Body of pancreas (tissue), 4 donors: ENCODE data around the gene BRD4. TPM values are rescaled to one million over a fixed set of nuclear protein-coding genes. Genes with fewer than 3 reads are reported as not detected.

ENCODE experiments used
- ATAC-seq: fragments of 150-250 bp; one replicate; pipeline ENCODE4 v1.9.1; 2016
- DNase-seq, 4 donors: peaks; one replicate each; pipeline ENCODE4 v3.0.0-alpha.2; 2019
- H3K27ac ChIP-seq, 4 donors: fragments of 200-600 bp; sonication (generic); 1 replicate in 3 of 4; 2 replicates in 1 of 4; pipeline versions ENCODE4 v1.5.1 to v1.6.1; 2016 to 2019; ENCODE audit warnings: mild to moderate bottlenecking in 1 of 4, mixed read lengths in 1 of 4, moderate library complexity in 1 of 4
- H3K27me3 ChIP-seq, 2 donors: fragments of 200-600 bp; sonication (generic); one replicate each; pipeline ENCODE4 v1.6.0; 2016; ENCODE audit warnings: mild to moderate bottlenecking in 1 of 2
- H3K36me3 ChIP-seq, 2 donors: fragments of 200-600 bp; sonication (generic); replicated peaks in 1 of 2; 2 replicates each; pipeline ENCODE4 v1.5.1; 2016; ENCODE audit warnings: low read depth in 2 of 2; ENCODE audit not compliant: insufficient read depth in 1 of 2
- H3K4me1 ChIP-seq: fragments of 200-600 bp; sonication (generic); one replicate; pipeline ENCODE4 v1.6.0; 2016
- H3K4me3 ChIP-seq, 2 donors: fragments of 200-600 bp; sonication (generic); 1 replicate in 1 of 2; 2 replicates in 1 of 2; pipeline ENCODE4 v1.5.1; 2016 to 2019
- H3K9me3 ChIP-seq, 3 donors: fragments of 200-600 bp; sonication (generic); 1 replicate in 2 of 3; 2 replicates in 1 of 3; pipeline ENCODE4 v1.5.1; 2016
- CTCF ChIP-seq, 7 experiments: fragments of 450-650 bp in 4 of 7; fragments of 200-600 bp in 3 of 7; sonication (generic) in 3 of 7; IDR thresholded peaks; one replicate each; pipeline ENCODE4 v1.5.1; 2016 to 2019; ENCODE audit warnings: antibody characterized with exemption in 7 of 7
- POLR2A ChIP-seq, 3 donors: fragments of 450-650 bp; IDR thresholded peaks; one replicate each; pipeline ENCODE4 v1.6.1; 2016; ENCODE audit warnings: antibody characterized with exemption in 3 of 3, mild to moderate bottlenecking in 2 of 3
- whole genome bisulfite sequencing, 2 donors: methylation state at CpG; one replicate each; pipeline ENCODE4 v1.1.5; 2017; 5-methylcytosine and 5-hydroxymethylcytosine counted together
- intact Hi-C: fragments of 100-400 bp; cut with DNase I; formaldehyde crosslinking; loops from one replicate; pipeline ENCODE4 v1.15.1; 2023
- total RNA-seq, 2 donors: library from RNA; depleted of rRNA; stranded (reverse); fragments of >200 nt; gene quantifications; one replicate each; pipeline ENCODE4 v1.1.0, GENCODE V29; 2016

The BRD4 gene
- total RNA-seq, 2 donors from 2014 or later, result 15.3 to 33.6 TPM

GRCh38 chr19:15317392-15318071 is 14.8 kb downstream of the BRD4 start:
- intact Hi-C loops, result no loop called here
- WGBS, 2 donors, result 31 to 43% methylated on average over 3 of the region's 3 CpGs
- Histone ChIP-seq H3K27ac (peak overlapping the region in 1 of 4 donors; percentile 47), H3K36me3 (no peaks in the 10 kb centered on the region), H3K27me3 (no peaks in the 10 kb centered on the region), H3K4me1 (peaks cover 94% of the 10 kb centered on the region), H3K4me3 (no peak overlapping the region), H3K9me3 (no peaks in the 10 kb centered on the region)
- DNase-seq (no peak), ATAC-seq (no peak)
- TF ChIP-seq CTCF (IDR thresholded peaks at IDR 0.05) (no peak), POLR2A (IDR thresholded peaks at IDR 0.05) (no peak)

- WGBS, 2 donors, result 90 to 93% methylated on average over 2 of the region's 2 CpGs
- Histone ChIP-seq H3K4me3 (no peak overlapping the region), H3K9me3 (no peaks in the 10 kb centered on the region), H3K27ac (peak overlapping the region in 1 of 4 donors; percentile 15), H3K27me3 (no peaks in the 10 kb centered on the region), H3K4me1 (peaks cover 84% of the 10 kb centered on the region), H3K36me3 (no peaks in the 10 kb centered on the region)
- ATAC-seq (no peak), DNase-seq (no peak)
- intact Hi-C loops, result no loop called here
- TF ChIP-seq POLR2A (IDR thresholded peaks at IDR 0.05) (no peak), CTCF (IDR thresholded peaks at IDR 0.05) (no peak)
These were observed 15.8 kb downstream of the BRD4 start for GRCh38 chr19:15316498-15316897.

- H3K4me1 ChIP-seq, result peaks cover 77% of the 10 kb centered on the region
- intact Hi-C loops, result no loop called here
These were observed 17.2 kb downstream of the BRD4 start for GRCh38 chr19:15315101-15315500.

GRCh38 chr19:15313649-15314279 is 18.6 kb downstream of the BRD4 start:
- H3K9me3 ChIP-seq, result no peaks in the 10 kb centered on the region
- H3K36me3 ChIP-seq, result no peaks in the 10 kb centered on the region
- DNase-seq (no peak), ATAC-seq (no peak)
- no peak overlapping the region for H3K27ac ChIP-seq
- H3K4me3 ChIP-seq, result no peak overlapping the region
- WGBS, 2 donors, result 55 to 58% methylated on average over 7 of the region's 7 CpGs
- peaks cover 77% of the 10 kb centered on the region for H3K4me1 ChIP-seq
- intact Hi-C loops, result no loop called here
- TF ChIP-seq CTCF (IDR thresholded peaks at IDR 0.05), result no peak
- no peak for TF ChIP-seq POLR2A (IDR thresholded peaks at IDR 0.05)
- no peaks in the 10 kb centered on the region for H3K27me3 ChIP-seq

More at GRCh38 chr19:15315101-15315500, 17.2 kb downstream of the BRD4 start:
- H3K4me3 ChIP-seq, result no peak overlapping the region
- TF ChIP-seq POLR2A (IDR thresholded peaks at IDR 0.05) (no peak), CTCF (IDR thresholded peaks at IDR 0.05) (no peak)
- no peaks in the 10 kb centered on the region for H3K9me3 ChIP-seq
- H3K27ac ChIP-seq, result no peak overlapping the region
- ATAC-seq (no peak), DNase-seq (no peak)
- H3K36me3 ChIP-seq, result no peaks in the 10 kb centered on the region
- no peaks in the 10 kb centered on the region for H3K27me3 ChIP-seq
- WGBS, 2 donors, result 71 to 73% methylated on average over 6 of the region's 6 CpGs
